GM11168 (cell line): ENCODE measurements around the gene ETNK1.
"Not testable (repeated sequence)": the region's sequence is repeated elsewhere in the genome, so short reads cannot be mapped to it uniquely, and the experiment has no call there.

ENCODE experiments used
- in situ Hi-C: fragments of 300-500 bp; cut with MboI; formaldehyde crosslinking; loops from one replicate; pipeline ENCODE4 v1.12.0; 2022; ENCODE audit warnings: low sequenced_read_pairs; ENCODE audit not compliant: unreplicated experiment

The ETNK1 gene

GRCh38 chr12:22684140-22685118 lies 59.5 kb downstream of the ETNK1 start:
- in situ Hi-C loops, result no loop called here

- in situ Hi-C loops, result no loop called here
These were observed 61.2 kb downstream of the ETNK1 start for GRCh38 chr12:22686193-22686592.

GRCh38 chr12:22687361-22688076 lies 62.5 kb downstream of the ETNK1 start:
- in situ Hi-C loops, result no loop called here

DNA sequence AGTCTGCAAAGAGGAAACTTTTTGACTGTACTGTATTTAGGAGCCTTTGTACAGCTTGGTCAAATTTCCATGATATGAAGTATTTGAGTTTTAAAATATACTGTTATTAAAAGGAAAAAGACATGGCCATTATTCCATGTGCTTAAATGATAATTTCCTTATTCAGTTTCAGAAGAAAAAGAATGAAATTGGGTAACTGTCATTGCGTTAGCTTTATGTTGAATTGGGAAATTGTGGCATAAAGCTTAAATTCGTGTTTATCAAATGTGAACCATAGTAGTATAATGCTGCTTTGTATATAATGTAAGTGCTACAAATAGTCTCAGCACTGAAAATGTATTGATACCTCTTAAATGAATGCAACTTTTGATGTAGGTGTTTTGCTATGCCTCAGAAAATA lies 64.9 kb downstream of the ETNK1 start:
- in situ Hi-C loops, result no loop called here

GRCh38 chr12:22691319-22691718 lies 66.3 kb downstream of the ETNK1 start:
- in situ Hi-C loops, result no loop called here

DNA sequence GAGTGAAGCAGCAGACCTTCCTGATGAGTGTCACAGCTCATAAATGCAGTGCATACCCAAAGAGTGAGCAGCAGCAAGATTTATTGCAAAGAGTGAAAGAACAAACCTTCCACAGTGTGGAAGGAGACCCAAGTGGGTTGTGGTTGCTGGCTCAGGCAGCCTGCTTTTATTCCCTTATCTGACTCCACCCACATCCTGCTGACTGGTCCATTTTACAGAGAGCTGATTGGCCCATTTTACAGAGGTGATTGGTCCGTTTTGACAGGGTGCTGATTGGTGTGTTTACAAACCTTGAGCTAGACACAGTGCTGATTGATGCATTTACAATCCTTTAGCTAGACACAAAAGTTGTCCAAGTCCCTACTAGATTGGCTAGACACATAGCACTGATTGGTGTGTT lies 67.5 kb downstream of the ETNK1 start:
- in situ Hi-C loops, result not testable (repeated sequence)

- in situ Hi-C loops, result no loop called here
These were observed 68.1 kb downstream of the ETNK1 start for GRCh38 chr12:22692964-22693555.

GRCh38 chr12:22698576-22698975 lies 73.6 kb downstream of the ETNK1 start:
- in situ Hi-C loops, result no loop called here

GRCh38 chr12:22699705-22700104 lies 74.7 kb downstream of the ETNK1 start:
- in situ Hi-C loops, result not testable (repeated sequence)

- in situ Hi-C loops, result no loop called here
These were observed 75.1 kb downstream of the ETNK1 start for GRCh38 chr12:22700106-22700505.

DNA sequence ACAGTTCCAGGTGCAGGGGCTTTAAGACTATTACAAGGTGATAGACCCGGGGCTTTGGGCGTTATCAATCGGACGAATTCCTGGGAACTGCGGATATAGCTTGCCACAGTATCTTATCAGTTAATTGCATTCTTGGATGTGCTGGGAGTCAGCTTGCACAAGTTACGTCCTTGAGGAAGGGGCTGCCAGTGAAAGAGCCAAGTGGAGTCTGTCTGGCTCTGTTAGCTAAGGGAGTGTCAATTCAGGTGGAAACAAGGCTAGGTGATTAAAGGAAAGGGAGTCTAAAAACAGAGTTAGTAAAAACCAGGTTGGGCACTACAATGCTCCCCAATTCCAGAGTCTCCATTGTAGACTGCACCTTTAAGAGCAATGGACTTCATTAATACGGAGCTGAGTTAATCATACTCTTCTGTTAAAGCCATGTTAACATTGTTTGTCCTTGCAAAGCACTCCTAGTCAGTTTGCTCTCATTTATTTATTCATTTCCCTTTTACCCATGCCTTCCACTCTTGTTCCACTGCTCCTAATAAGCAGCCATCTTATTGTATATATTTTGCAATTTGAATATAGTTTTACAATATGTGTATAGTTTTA lies 76.3 kb downstream of the ETNK1 start:
- in situ Hi-C loops, result not testable (repeated sequence)

- in situ Hi-C loops, result no loop called here
These were observed 77.7 kb downstream of the ETNK1 start for GRCh38 chr12:22702690-22703089.

GRCh38 chr12:22709292-22709691 lies 84.3 kb downstream of the ETNK1 start:
- in situ Hi-C loops, result no loop called here

- in situ Hi-C loops, result no loop called here
These were observed 87.1 kb downstream of the ETNK1 start for GRCh38 chr12:22712083-22712482.

- in situ Hi-C loops, result no loop called here
These were observed 90.3 kb downstream of the ETNK1 start for GRCh38 chr12:22715254-22715653.

DNA sequence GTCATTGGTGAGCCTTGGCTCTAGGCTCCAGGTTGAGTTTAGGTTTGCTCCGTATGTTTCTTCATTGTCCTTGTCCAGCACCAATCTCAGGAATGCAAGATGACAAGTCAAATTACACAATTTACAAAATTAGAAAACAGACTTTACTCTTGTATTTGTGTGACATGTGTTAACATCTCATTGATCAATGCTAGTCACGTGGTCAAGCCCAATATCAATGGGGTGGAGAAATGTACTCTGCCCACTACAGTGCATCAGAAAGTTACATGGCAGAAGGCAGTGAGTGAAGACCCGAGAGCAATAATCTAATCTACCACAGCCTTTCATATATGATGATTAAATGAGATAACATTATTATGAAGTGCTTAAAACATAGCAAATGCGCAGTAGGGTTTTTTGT lies 94.8 kb downstream of the ETNK1 start:
- in situ Hi-C loops, result no loop called here

DNA sequence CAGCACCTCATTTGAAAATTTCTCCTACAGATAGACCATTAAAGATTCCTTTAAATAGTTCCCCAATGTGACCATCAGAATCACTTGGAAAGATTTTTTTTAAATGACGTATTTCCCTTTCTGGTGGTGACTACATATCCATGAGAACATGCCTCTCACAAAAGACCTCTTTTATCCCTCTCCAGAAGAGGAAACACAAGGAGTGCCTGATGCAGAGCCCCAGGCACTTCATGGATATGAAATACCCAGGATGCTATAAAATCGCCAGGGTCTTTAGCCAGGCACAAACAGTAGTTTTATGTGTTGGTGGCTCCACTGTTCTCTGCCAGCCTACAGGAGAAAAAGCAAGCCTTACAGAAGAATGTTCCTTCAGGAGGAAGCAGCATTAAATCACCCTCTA lies 97.1 kb downstream of the ETNK1 start:
- in situ Hi-C loops, result no loop called here

GRCh38 chr12:22722779-22723178 lies 97.8 kb downstream of the ETNK1 start:
- in situ Hi-C loops, result no loop called here

- in situ Hi-C loops, result no loop called here
These were observed 104.0 kb downstream of the ETNK1 start for GRCh38 chr12:22728987-22729386.

DNA sequence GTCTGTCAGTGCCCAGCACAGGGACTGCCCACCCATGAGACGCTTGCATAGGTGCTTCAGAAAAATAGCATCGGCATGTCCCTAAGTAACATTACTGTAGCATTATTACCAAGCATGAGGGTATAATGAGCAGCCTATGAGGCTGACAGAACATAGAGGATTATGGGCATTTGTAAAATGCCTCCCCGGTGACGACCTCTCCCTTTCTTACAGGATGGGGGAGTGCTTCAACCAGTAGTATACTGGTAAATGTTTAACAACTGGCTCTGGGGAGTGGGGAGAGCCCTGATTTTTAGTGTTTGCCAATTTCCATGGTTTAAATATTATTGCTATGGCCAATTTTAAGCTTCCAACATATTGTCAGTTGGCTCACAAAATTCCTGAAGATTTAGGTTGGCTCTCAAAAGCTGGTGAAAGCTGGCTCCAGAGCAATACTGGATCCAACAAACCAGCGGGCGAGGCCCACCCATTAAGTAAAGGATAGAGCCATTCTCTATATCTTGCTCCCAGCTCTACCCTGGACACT lies 104.5 kb downstream of the ETNK1 start:
- in situ Hi-C loops, result no loop called here
